Transverse colon (tissue), 4 donors: ENCODE measurements around the gene NECTIN3.

Source experiments
- POLR2A ChIP-seq: fragments of 450-650 bp; IDR thresholded peaks from one replicate; pipeline ENCODE4 v1.6.1; 2016; ENCODE audit warnings: antibody characterized with exemption, mild to moderate bottlenecking, moderate library complexity
- POLR2AphosphoS5 ChIP-seq, 3 donors: sonication (generic); formaldehyde crosslinking; IDR thresholded peaks; one replicate each; pipeline ENCODE4 v1.6.1; 2016; ENCODE audit warnings: antibody characterized with exemption in 3 of 3
- TF ChIP-seq, protein P1 (sequence below), 5 experiments: fragments of 200-600 bp in 3 of 5; fragments of 450-650 bp in 2 of 5; sonication (generic) in 3 of 5; IDR thresholded peaks; 1 replicate in 2 of 5; 2 replicates in 3 of 5; pipeline ENCODE4 v1.5.1; 2016 to 2017; ENCODE audit warnings: antibody characterized with exemption in 5 of 5, inconsistent platforms in 3 of 5, mild to moderate bottlenecking in 2 of 5, moderate library complexity in 1 of 5

DNA sequence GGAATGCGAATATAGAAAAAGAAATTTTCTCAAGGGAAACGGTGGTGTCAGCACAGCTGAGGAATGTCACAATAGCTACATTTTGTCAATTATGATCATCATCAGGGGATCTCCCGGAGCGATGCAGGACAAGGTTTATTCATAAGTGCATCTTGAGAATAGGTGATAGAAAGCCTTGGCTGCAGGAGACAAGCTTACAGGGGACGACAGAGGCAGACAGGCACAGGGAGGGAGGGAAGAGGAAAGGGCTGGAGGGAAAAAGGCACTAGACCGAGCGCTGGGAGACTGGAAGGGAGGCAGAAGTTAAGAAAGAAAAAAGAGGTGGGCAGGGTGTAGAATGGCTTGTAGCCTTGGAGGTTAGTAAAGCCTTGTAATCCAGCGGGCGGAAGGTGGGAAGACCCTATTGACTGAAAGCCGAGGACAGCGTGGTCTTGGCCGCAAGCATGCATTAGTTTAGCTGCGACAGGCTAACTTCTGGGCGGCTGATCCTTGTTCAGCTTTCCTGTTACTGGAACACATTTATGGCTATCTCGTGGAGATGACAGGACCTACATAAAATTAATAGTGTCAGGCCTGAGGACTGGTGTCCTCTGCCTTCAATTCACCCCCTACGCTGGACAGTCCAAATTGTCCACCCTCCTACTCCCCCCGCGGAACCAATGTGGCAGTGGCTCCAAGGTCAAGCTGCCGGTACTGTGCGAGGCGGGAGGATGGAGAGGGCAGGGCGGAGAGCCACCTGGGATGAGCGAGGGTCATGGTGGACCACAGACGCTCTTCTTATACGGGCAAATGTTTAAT is 1.4 kb upstream of the NECTIN3 start:
- TF ChIP-seq, protein P1, sequence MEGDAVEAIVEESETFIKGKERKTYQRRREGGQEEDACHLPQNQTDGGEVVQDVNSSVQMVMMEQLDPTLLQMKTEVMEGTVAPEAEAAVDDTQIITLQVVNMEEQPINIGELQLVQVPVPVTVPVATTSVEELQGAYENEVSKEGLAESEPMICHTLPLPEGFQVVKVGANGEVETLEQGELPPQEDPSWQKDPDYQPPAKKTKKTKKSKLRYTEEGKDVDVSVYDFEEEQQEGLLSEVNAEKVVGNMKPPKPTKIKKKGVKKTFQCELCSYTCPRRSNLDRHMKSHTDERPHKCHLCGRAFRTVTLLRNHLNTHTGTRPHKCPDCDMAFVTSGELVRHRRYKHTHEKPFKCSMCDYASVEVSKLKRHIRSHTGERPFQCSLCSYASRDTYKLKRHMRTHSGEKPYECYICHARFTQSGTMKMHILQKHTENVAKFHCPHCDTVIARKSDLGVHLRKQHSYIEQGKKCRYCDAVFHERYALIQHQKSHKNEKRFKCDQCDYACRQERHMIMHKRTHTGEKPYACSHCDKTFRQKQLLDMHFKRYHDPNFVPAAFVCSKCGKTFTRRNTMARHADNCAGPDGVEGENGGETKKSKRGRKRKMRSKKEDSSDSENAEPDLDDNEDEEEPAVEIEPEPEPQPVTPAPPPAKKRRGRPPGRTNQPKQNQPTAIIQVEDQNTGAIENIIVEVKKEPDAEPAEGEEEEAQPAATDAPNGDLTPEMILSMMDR (IDR thresholded peaks at IDR 0.05) = no peak
- TF ChIP-seq POLR2A (no peak), POLR2AphosphoS5 (IDR thresholded peaks at IDR 0.05) (no peak)
